ENCODE results near the gene EPB41L1.

- no peak for TF ChIP-seq CTCF (conservative IDR thresholded peaks at IDR 0.05)
- no peak for TF ChIP-seq EZH2 (IDR thresholded peaks at IDR 0.05; ENCODE audit: low read depth)
These were observed 7.9 kb downstream of the EPB41L1 start for GRCh38 chr20:36162272-36162966.
